Ishikawa (cell line): ENCODE results near the gene PADI2.

Experiments used
- CEBPB ChIP-seq: IDR thresholded peaks from 2 replicates; pipeline ENCODE4 v1.6.1; 2012
- CREB1 ChIP-seq: IDR thresholded peaks from 2 replicates; pipeline ENCODE4 v1.6.1; 2012; ENCODE audit warnings: low read depth
- EGR1 ChIP-seq: IDR thresholded peaks from 2 replicates; pipeline ENCODE4 v1.6.1; 2012
- EP300 ChIP-seq: IDR thresholded peaks from 2 replicates; pipeline ENCODE4 v1.6.1; 2012; ENCODE audit warnings: borderline replicate concordance
- FOXM1 ChIP-seq: IDR thresholded peaks from 2 replicates; pipeline ENCODE4 v1.6.1; 2012; ENCODE audit warnings: low read depth, borderline replicate concordance
- MAX ChIP-seq: IDR thresholded peaks from 2 replicates; pipeline ENCODE4 v1.6.1; 2012
- NFIC ChIP-seq: IDR thresholded peaks from 2 replicates; pipeline ENCODE4 v1.6.1; 2012
- RAD21 ChIP-seq: IDR thresholded peaks from 2 replicates; pipeline ENCODE4 v1.6.1; 2012; ENCODE audit warnings: low read depth
- REST ChIP-seq: IDR thresholded peaks from 2 replicates; pipeline ENCODE4 v1.6.1; 2012; ENCODE audit warnings: low read depth, mild to moderate bottlenecking
- TAF1 ChIP-seq: IDR thresholded peaks from 2 replicates; pipeline ENCODE4 v1.6.1; 2012; ENCODE audit warnings: low read depth, mild to moderate bottlenecking
- TCF12 ChIP-seq: IDR thresholded peaks from 2 replicates; pipeline ENCODE4 v1.6.1; 2012; ENCODE audit warnings: low read depth
- TEAD4 ChIP-seq: IDR thresholded peaks from 2 replicates; pipeline ENCODE4 v1.6.1; 2012
- YY1 ChIP-seq: IDR thresholded peaks from 2 replicates; pipeline ENCODE4 v1.6.1; 2012; ENCODE audit warnings: low read depth
- ZBTB7A ChIP-seq: IDR thresholded peaks from 2 replicates; pipeline ENCODE4 v1.6.1; 2012; ENCODE audit warnings: low read depth
- TF ChIP-seq, protein P1 (sequence below): IDR thresholded peaks from 2 replicates; pipeline ENCODE4 v1.6.1; 2012

Gene PADI2

DNA sequence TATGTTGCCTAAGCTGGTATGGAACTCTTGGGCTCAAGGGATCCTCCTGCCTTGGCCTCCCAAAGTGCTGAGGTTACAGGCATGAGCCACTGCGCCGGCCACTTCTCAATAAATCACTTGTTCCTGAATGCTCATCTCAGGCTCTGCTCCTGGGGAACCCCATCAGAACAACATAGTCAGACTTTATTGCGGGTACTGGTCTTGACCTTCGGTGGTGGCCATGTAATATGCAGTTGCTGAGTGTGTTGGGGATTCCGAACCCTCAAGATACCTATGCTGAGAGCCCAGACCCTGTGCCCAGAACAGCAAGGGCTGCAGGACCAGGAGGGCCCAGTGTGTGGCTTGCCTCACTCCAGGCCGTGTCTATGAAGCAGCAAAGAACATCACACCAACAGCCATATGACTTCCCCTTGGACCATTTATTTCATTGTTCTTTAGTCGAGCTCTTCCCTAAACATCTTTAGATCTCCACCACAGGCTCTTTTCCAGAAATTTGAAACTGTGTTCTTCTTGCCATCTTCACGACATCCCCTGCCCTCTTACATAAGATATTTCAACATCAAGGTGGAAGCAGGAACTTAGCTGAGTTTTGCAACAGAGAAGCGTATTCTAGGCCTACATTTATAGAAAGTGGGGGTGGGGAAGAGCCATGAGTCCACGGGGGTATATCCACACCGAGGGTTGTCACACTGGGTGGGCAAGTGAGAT lies 52.7 kb downstream of the PADI2 start:
- no peak for TF ChIP-seq ZBTB7A
- TF ChIP-seq NFIC, result no peak
- no peak for TF ChIP-seq TAF1
- no peak for TF ChIP-seq REST
- no peak for TF ChIP-seq EP300
- TF ChIP-seq, protein P1, sequence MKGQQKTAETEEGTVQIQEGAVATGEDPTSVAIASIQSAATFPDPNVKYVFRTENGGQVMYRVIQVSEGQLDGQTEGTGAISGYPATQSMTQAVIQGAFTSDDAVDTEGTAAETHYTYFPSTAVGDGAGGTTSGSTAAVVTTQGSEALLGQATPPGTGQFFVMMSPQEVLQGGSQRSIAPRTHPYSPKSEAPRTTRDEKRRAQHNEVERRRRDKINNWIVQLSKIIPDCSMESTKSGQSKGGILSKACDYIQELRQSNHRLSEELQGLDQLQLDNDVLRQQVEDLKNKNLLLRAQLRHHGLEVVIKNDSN, result no peak
- no peak for TF ChIP-seq CREB1
- no peak for TF ChIP-seq FOXM1
- no peak for TF ChIP-seq YY1
- no peak for TF ChIP-seq MAX
- TF ChIP-seq TEAD4, result no peak
- TF ChIP-seq TCF12, result no peak

DNA sequence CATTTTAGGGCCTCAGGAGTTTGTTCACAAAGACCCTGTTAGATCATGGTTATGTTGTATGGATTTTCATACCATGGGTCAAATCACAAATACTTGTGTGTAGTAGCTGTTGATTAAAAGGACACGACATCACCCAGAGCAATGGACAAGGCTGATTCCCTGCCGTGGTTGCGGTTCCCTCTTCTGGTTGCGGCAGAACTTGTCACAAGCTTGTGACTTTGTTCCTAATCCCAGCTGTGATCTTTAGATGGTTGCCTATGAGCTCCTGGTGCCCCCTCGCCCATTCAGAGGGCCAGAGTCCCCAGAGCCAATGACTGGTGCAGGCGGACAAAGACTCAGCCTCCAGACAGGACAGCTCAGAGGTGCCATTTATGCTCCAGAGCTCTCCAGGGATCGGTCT lies 53.6 kb downstream of the PADI2 start:
- no peak for TF ChIP-seq EGR1
- TF ChIP-seq, protein P1, result no peak
- TF ChIP-seq CREB1, result no peak
- no peak for TF ChIP-seq TEAD4
- TF ChIP-seq ZBTB7A, result no peak
- TF ChIP-seq TCF12, result no peak
- no peak for TF ChIP-seq CEBPB
- no peak for TF ChIP-seq YY1
- TF ChIP-seq TAF1, result no peak
- TF ChIP-seq NFIC, result no peak

DNA sequence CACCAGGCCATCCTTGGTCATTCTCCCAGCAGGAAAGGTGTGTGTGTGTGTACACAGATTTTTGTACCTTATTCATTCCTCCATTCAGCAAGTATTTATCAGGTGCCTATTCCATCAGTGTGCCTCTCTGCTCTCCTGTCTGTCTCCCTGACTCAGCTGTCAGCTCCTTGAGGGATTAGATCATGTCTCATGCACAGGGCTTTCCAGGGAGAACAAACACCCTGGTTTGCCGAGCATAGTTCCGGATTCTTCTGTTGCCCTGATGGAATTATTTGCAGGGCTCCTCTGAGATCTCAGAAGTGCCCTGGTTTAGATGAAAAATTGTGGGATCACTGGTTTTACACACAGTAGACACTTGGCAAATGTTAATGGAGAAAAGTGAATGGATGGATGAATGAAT lies 57.4 kb downstream of the PADI2 start:
- TF ChIP-seq TEAD4 (no peak), TAF1 (no peak), FOXM1 (no peak), NFIC (no peak), CEBPB (no peak), YY1 (no peak), RAD21 (no peak), TCF12 (no peak)
- TF ChIP-seq, protein P1, result no peak

- TF ChIP-seq, protein P1, result 0 out of 2 replicates have a peak, but pooled peaks have one; percentile 32
- TF ChIP-seq FOXM1, result no peak
These were observed 57.8 kb downstream of the PADI2 start for GRCh38 chr1:17061486-17061885.

DNA sequence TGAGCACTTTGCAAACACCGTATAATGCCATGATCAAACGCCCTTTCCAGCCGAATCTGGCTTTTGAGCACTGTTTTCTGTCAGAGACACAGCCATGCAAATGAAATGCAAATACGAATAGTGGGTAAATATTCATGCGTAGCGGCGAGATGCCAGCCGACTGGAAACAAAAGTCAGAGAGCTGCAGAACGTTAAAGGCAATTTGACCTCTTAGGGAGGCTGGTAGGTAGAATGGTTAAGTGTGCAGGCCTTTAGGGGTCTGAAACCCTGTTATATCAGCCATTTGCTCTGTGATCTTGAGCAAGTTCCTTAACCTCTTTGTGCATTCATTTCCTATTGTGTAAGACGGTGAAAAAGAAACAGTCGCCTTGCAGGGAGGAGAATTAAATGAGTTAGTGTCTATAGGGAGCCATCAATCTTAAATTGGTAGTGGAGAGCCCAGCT lies 58.9 kb downstream of the PADI2 start:
- no peak for TF ChIP-seq ZBTB7A
- no peak for TF ChIP-seq CREB1
- TF ChIP-seq NFIC, result no peak
- TF ChIP-seq FOXM1, result no peak
- no peak for TF ChIP-seq TCF12
- no peak for TF ChIP-seq EGR1
- no peak for TF ChIP-seq CEBPB
- no peak for TF ChIP-seq EP300
- TF ChIP-seq TAF1, result no peak
- TF ChIP-seq, protein P1, result no peak
- no peak for TF ChIP-seq MAX
- TF ChIP-seq REST, result no peak
- TF ChIP-seq RAD21, result no peak
- no peak for TF ChIP-seq YY1
